Stimulated activated CD8-positive, alpha-beta memory T cell treated with anti-CD3 and anti-CD28 coated beads, Interleukin-15, amount 100 ng/mL, for 48 hours (primary cell): ENCODE measurements around the gene ERVW-1.
"Not testable (repeated sequence)": the region's sequence is repeated elsewhere in the genome, so short reads cannot be mapped to it uniquely, and the experiment has no call there.

Experiments
- DNase-seq, 2 donors: peaks; one replicate each; pipeline ENCODE4 v3.0.0-alpha.2; 2020; ENCODE audit warnings: low read depth in 2 of 2

The ERVW-1 gene

DNA sequence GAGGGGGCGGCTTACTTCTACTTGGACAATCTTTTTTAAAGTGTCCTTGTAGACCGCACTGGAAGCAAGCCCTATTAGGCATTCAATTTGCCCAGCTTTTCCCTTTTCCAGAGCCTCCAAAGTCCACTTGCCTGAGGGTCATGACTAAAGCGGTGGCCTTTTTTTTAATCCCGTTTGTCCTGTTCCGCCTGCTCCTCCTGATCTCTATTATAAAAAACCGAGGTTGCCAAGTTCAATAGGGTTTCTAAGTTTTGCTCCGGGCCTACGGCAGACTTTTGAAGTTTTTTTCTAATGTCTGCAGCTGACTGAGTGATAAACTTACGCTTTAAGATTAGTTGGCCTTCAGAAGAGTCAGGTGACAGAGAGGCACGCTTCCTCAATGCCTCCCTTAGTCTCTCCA, 3.8 kb downstream of the ERVW-1 start:
- not testable (repeated sequence) for DNase-seq

GRCh38 chr7:92468589-92468988, 9.2 kb downstream of the ERVW-1 start:
- not testable (repeated sequence) for DNase-seq

GRCh38 chr7:92466682-92467081, 11.1 kb downstream of the ERVW-1 start:
- no peak for DNase-seq

GRCh38 chr7:92464515-92464914, 13.2 kb downstream of the ERVW-1 start:
- DNase-seq: no peak

DNA sequence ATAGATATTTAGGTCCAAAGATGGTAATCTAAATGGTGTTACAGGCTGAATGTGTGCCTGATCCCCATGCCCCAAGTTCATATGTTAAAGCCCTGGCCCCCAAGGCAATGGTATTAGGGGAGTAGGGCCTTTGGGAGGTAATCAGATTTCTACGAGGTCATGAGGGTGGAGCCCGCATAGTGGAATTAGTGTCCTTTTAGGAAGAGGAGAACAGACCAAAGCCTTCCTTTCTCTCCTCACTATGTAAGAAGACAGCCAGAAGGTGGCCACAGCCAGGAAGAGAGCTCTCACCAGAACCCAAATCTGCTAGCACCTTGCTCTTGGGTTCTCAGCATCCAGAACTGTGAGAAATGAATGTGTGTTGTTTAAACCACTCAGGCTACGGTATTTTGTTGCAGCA, 15.2 kb downstream of the ERVW-1 start:
- DNase-seq: no peak

DNA sequence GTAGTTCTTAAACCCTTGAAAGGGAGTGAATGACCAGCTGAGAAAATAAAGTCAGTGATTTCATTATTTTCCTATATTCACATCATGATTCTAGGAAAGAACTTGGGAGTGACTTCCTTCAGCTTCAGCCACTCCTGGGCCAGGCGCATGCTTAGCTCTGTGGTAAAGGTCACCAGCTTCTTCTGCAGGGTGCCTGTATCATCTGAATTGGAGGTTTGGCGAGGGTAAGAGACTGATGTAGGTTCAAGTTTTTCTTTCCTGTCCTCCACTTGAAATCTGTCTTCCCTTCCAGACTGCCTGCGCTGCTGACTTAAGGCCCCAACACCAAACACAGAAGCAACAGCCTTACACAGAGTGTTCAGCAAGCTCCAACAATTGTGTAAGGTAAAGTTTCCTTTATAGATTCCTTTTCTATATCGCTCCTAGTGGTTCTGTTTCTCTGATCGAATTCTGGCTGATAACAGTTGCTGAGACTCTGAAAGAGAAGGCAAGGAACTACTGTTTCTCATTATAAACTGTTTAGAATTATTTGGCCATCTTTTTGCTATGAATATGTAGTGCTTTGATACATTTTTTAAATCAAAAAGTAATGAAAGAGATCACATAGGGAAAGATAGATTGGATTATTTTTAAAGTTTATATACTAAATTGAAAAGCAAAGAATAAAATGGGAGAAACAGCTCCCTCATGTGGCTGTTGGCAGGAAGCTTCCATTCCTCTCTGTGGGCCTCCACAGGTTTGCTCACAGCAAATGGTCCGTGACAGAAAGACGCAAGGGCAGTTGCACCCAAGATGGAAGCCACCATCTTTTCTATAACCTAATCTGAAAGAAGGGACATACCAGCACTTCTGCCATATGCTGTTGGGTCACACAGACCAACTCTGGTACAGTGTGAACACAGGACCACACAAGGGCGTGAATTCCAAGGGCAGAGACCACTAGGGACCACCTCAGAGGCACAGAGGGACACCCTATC, 16.4 kb downstream of the ERVW-1 start:
- DNase-seq: no peak

DNA sequence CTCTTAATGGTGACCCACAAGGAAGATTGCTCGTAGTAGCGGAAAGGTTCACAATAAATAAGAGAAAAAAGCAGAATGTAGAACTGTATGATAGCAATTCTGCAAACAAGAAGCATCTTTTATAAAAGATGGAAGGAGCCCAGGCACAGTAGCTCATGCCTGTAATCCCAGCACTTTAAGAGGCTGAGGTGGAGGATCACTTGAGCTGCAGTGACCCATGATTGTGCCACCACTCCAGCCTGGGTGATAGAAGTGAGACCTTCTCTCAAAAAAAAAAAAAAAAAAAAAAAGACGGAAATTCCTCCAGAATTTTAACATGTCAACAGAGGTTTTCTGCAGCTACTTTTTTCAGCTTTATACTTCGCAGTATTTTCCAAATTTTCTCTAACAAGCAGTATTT, 17.2 kb downstream of the ERVW-1 start:
- no peak for DNase-seq

DNA sequence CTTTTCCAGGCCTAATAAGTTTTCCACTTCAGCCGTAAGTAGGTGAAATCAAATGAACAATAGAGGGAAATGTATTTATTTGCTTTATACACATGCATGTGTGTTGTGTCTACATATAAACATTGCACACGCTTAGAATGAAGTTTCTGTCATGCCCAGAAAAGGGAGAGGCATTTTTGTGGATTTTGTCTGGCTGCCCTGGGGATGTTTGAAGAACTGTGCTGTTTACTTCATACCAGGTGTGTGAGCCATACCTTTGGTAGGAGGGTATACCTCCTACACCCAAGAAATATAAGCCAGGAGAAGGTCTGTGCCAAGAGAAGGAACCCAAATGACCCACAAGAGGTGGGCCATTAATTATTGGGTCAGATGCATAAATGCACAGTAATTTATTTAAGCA, 17.6 kb downstream of the ERVW-1 start:
- DNase-seq: no peak

DNA sequence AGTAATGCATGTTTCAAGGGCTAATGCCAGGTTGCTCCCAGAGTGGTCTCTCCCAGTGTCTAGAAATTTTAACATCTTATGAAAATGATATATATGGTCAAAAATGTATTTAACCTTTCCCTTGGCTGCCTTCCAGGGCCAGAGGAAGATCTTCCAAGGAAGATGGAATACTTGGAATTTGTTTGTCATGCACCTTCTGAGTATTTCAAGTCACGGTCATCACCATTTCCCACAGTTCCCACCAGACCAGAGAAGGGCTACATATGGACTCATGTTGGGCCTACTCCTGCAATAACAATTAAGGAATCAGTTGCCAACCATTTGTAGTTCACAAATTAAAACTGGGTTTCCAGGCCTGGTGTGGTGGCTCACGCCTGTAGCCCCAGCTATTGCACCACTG, 21.5 kb downstream of the ERVW-1 start:
- DNase-seq: no peak

- DNase-seq: no peak
These were observed 26.1 kb downstream of the ERVW-1 start for GRCh38 chr7:92451645-92452044.

- no peak for DNase-seq
These were observed 29.5 kb downstream of the ERVW-1 start for GRCh38 chr7:92448205-92448747.

GRCh38 chr7:92447345-92448204, 30.2 kb downstream of the ERVW-1 start, which contains the start of gene GATAD1:
Gene GATAD1, plus strand, starts transcription at chr7:92447482. Its CDS starts 248 bp downstream, at chr7:92447730.
- peak; percentile 68 to 76 for DNase-seq

GRCh38 chr7:92446869-92447344, 30.8 kb downstream of the ERVW-1 start:
- DNase-seq: no peak

- not testable (repeated sequence) for DNase-seq
These were observed 35.0 kb downstream of the ERVW-1 start for GRCh38 chr7:92442720-92443119.

DNA sequence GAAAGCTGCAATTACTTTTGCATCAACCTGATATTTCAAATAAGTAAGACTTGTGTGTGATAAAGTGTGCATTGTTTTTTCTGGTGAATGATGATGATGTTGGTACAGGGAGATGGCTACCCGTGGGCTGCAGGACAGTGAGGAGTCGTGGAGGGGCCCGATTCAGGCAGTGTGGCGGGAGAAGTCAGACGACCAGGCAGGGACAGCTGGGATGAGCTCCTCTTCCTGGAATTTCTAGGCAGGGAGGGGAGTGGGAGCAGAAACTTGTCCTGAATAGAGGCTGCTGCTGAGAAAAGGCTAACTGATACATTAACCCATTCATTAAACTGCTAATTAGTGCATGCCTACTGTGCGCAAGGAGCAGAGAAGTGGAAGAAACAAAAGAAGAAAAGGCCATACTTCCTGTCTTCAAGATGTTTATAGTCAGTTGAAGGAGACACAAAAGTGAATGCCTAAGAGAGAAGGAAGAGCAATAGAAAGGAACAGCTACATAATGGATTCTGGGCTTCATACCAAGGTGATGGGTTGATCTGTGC, 39.7 kb downstream of the ERVW-1 start:
- no peak for DNase-seq

GRCh38 chr7:92436612-92437445, 40.9 kb downstream of the ERVW-1 start:
- no peak for DNase-seq

- no peak for DNase-seq
These were observed 42.2 kb downstream of the ERVW-1 start for GRCh38 chr7:92435542-92435941.

- no peak for DNase-seq
These were observed 44.7 kb downstream of the ERVW-1 start for GRCh38 chr7:92433019-92433418.

- no peak for DNase-seq
These were observed 45.3 kb downstream of the ERVW-1 start for GRCh38 chr7:92432299-92432946.

DNA sequence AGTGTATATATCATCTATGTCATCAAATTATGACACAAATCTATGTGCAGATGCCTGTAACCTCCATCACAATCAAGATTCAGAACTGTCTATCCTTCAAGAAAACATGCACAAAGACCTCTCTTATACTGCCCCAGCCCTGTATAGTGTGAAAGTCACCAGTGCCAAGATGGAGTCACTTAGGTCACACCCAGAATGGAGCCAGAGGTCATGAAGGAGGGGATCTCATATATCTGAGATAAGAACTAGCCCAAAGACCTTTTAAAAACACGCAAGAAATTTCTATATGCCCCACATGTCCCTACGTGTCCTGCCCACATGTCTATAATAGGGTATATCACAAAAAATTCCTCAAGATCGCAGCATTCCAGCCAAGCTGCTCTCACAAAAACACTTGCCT, 50.6 kb downstream of the ERVW-1 start:
- no peak for DNase-seq
